Right renal pelvis (tissue), 4 donors: Measurements from ENCODE around the gene COL7A1. TPM values are rescaled to one million over a fixed set of nuclear protein-coding genes. Genes with fewer than 3 reads are reported as not detected.
"Not testable (repeated sequence)": the region's sequence is repeated elsewhere in the genome, so short reads cannot be mapped to it uniquely, and the experiment has no call there.

ENCODE experiments used
- DNase-seq, 4 donors: peaks; one replicate each; pipeline ENCODE4 v3.0.0-alpha.2; 2013; ENCODE audit warnings: low read depth in 4 of 4, low spot score in 3 of 4, missing footprints in 1 of 4
- polyA plus RNA-seq, 4 donors: library from polyadenylated mRNA; unstranded; fragments of 120-200 nt; gene quantifications; one replicate each; pipeline ENCODE4 v1.2.1, GENCODE V29; 2013; ENCODE audit not compliant: insufficient read length in 4 of 4

The COL7A1 gene
- polyA plus RNA-seq, 4 donors, result 17.3 to 18.3 (median 17.8) TPM

- no peak for DNase-seq
These were observed 29.9 kb downstream of the COL7A1 start for GRCh38 chr3:48565186-48565585.

GRCh38 chr3:48564667-48565066 is 30.5 kb downstream of the COL7A1 start:
- no peak for DNase-seq

- no peak for DNase-seq
These were observed 31.1 kb downstream of the COL7A1 start for GRCh38 chr3:48564022-48564421.

GRCh38 chr3:48563382-48563918 is 31.7 kb downstream of the COL7A1 start, which contains the start of gene UCN2:
Gene UCN2 (minus strand): TSS chr3:48563781. CDS start chr3:48563124, 657 bp downstream.
- DNase-seq, result no peak

GRCh38 chr3:48562367-48563095 is 32.6 kb downstream of the COL7A1 start:
- DNase-seq, result no peak

- DNase-seq, result no peak
These were observed 33.9 kb downstream of the COL7A1 start for GRCh38 chr3:48561045-48561736.

- no peak for DNase-seq
These were observed 34.5 kb downstream of the COL7A1 start for GRCh38 chr3:48560648-48561018.

GRCh38 chr3:48558493-48559134 is 36.5 kb downstream of the COL7A1 start:
- no peak for DNase-seq

GRCh38 chr3:48556796-48557626 is 38.1 kb downstream of the COL7A1 start, which contains the start of gene PFKFB4:
Gene PFKFB4 (minus strand): TSS chr3:48556803. CDS start chr3:48556777, 26 bp downstream.
- DNase-seq, result peak; percentile 93 to 98 (median 97)

GRCh38 chr3:48555949-48556795 is 39.0 kb downstream of the COL7A1 start:
- DNase-seq, result no peak

GRCh38 chr3:48555231-48555948 is 39.7 kb downstream of the COL7A1 start:
- no peak for DNase-seq

GRCh38 chr3:48553886-48554845 is 41.0 kb downstream of the COL7A1 start:
- DNase-seq, result no peak

GRCh38 chr3:48553361-48553760 is 41.8 kb downstream of the COL7A1 start:
- no peak for DNase-seq

- no peak for DNase-seq
These were observed 42.8 kb downstream of the COL7A1 start for GRCh38 chr3:48552111-48552951.

GRCh38 chr3:48551651-48552050 is 43.5 kb downstream of the COL7A1 start:
- DNase-seq, result not testable (repeated sequence)
